Fibroblast of lung (primary cell): Measurements from ENCODE around the gene OGFR. TPM values are rescaled to one million over a fixed set of nuclear protein-coding genes. Genes with fewer than 3 reads are reported as not detected.

Experiments used
- DNase-seq, 2 donors: peaks; one replicate each; pipeline versions ENCODE4 v3.0.0 to v3.0.0-alpha.2; 2010; ENCODE audit warnings: low read depth in 2 of 2
- H2AFZ ChIP-seq: 2 replicates; pipeline ENCODE4 v1.5.1; 2012; ENCODE audit warnings: low read length, control low read depth, inconsistent platforms
- H3K27ac ChIP-seq: 2 replicates; pipeline ENCODE4 v1.5.1; 2011; ENCODE audit warnings: low read length, control low read depth; ENCODE audit not compliant: insufficient read depth
- H3K27me3 ChIP-seq: 2 replicates; pipeline ENCODE4 v1.5.1; 2011; ENCODE audit warnings: mild to moderate bottlenecking, low read length; ENCODE audit not compliant: control insufficient read depth, insufficient read depth
- H3K36me3 ChIP-seq: 2 replicates; pipeline ENCODE4 v1.5.1; 2011; ENCODE audit warnings: low read length; ENCODE audit not compliant: control insufficient read depth, insufficient read depth
- H3K4me1 ChIP-seq: 2 replicates; pipeline ENCODE4 v1.5.1; 2011; ENCODE audit warnings: low read length; ENCODE audit not compliant: control insufficient read depth, insufficient read depth; ENCODE audit errors: extremely low read depth
- H3K4me2 ChIP-seq: 2 replicates; pipeline ENCODE4 v1.5.1; 2011; ENCODE audit warnings: low read length, control low read depth; ENCODE audit not compliant: insufficient read depth; ENCODE audit errors: extremely low read depth
- H3K4me3 ChIP-seq, 4 experiments: fragments of 200-600 bp in 1 of 4; sonication (generic) in 1 of 4; replicated peaks in 1 of 4; 2 replicates each; pipeline ENCODE4 v1.5.1; 2011 to 2016; ENCODE audit warnings: low read length in 4 of 4, low read depth in 3 of 4, mild to moderate bottlenecking in 3 of 4, control low read depth in 2 of 4, inconsistent platforms in 1 of 4, mixed read lengths in 1 of 4; ENCODE audit not compliant: insufficient read depth in 1 of 4; ENCODE audit errors: control extremely low read depth in 1 of 4
- H3K79me2 ChIP-seq: 2 replicates; pipeline ENCODE4 v1.5.1; 2012; ENCODE audit warnings: mild to moderate bottlenecking, low read length, inconsistent platforms; ENCODE audit not compliant: control insufficient read depth, insufficient read depth
- H3K9ac ChIP-seq: 2 replicates; pipeline ENCODE4 v1.5.1; 2011; ENCODE audit warnings: mild to moderate bottlenecking, low read length, control low read depth; ENCODE audit not compliant: insufficient read depth
- H3K9me3 ChIP-seq: 2 replicates; pipeline ENCODE4 v1.5.1; 2012; ENCODE audit warnings: low read depth, low read length; ENCODE audit not compliant: control insufficient read depth, insufficient read depth
- H4K20me1 ChIP-seq: 2 replicates; pipeline ENCODE4 v1.5.1; 2011; ENCODE audit warnings: low read length; ENCODE audit not compliant: control insufficient read depth, insufficient read depth; ENCODE audit errors: extremely low read depth
- CTCF ChIP-seq, 2 donors: IDR thresholded peaks in 1 of 2; conservative IDR thresholded peaks in 1 of 2; 1 replicate in 1 of 2; 2 replicates in 1 of 2; pipeline ENCODE4 v1.5.1; 2011 to 2012; ENCODE audit warnings: low read length in 2 of 2, control low read depth in 1 of 2, inconsistent platforms in 1 of 2, low read depth in 1 of 2, mild to moderate bottlenecking in 1 of 2
- EZH2 ChIP-seq: IDR thresholded peaks from 2 replicates; pipeline ENCODE4 v1.5.1; 2012; ENCODE audit warnings: low read length, control low read depth, mild to moderate bottlenecking; ENCODE audit errors: missing control alignments
- polyA plus RNA-seq, 2 donors: library from polyadenylated mRNA; depleted of rRNA in 1 of 2; stranded (reverse) in 1 of 2; unstranded in 1 of 2; fragments of >200 nt; gene quantifications; 2 replicates each; pipeline ENCODE4 v1.2.1, GENCODE V29; 2011 to 2012; ENCODE audit warnings: missing spikeins in 1 of 2
- total RNA-seq: library from RNA; depleted of rRNA; stranded (reverse); fragments of >200 nt; gene quantifications from 2 replicates; pipeline ENCODE4 v1.2.1, GENCODE V29; 2014

Gene OGFR
- total and polyA plus RNA-seq, 2 donors (not counting 1 experiment from before 2014, with no cell fraction given): 19.7 to 34.0 TPM

GRCh38 chr20:62802026-62802712 lies 2.5 kb upstream of the OGFR start:
- no peak for TF ChIP-seq EZH2
- no peak for TF ChIP-seq CTCF (conservative IDR thresholded peaks at IDR 0.05 in 1 of 2, IDR thresholded peaks at IDR 0.05 in 1 of 2; ENCODE audit: low read depth in 1 of 2, low read length in 2 of 2)
- no peak overlapping the region for H3K9ac ChIP-seq
- DNase-seq: no peak
- no peaks in the 10 kb centered on the region for H3K9me3 ChIP-seq
- no peak overlapping the region for H3K27ac ChIP-seq
- no peaks in the 10 kb centered on the region for H3K4me1 ChIP-seq
- H3K79me2 ChIP-seq: peaks cover 24% of the 10 kb centered on the region
- peaks cover 23% of the 10 kb centered on the region for H3K36me3 ChIP-seq
- no peaks in the 10 kb centered on the region for H4K20me1 ChIP-seq
- no peaks in the 10 kb centered on the region for H3K27me3 ChIP-seq
- no peak overlapping the region for H3K4me3 ChIP-seq
- H2AFZ ChIP-seq: no peak overlapping the region
- no peak overlapping the region for H3K4me2 ChIP-seq

GRCh38 chr20:62804021-62804626 lies 511 bp upstream of the OGFR start:
- DNase-seq: no peak
- Histone ChIP-seq H3K4me1 (no peaks in the 10 kb centered on the region), H3K36me3 (peaks cover 26% of the 10 kb centered on the region), H3K79me2 (peaks cover 26% of the 10 kb centered on the region), H4K20me1 (no peaks in the 10 kb centered on the region), H3K9ac (no peak overlapping the region), H3K4me2 (peak overlapping the region; percentile 66), H3K9me3 (no peaks in the 10 kb centered on the region), H2AFZ (peak overlapping the region; percentile 26), H3K27me3 (no peaks in the 10 kb centered on the region), H3K4me3 (peak overlapping the region in 3 of 4 experiments; percentile 30 to 81 (median 32)), H3K27ac (no peak overlapping the region)
- TF ChIP-seq CTCF (conservative IDR thresholded peaks at IDR 0.05 in 1 of 2, IDR thresholded peaks at IDR 0.05 in 1 of 2; ENCODE audit: low read depth in 1 of 2, low read length in 2 of 2) (no peak), EZH2 (no peak)

GRCh38 chr20:62805155-62805710 lies 598 bp downstream of the OGFR start:
- peak overlapping the region; percentile 80 for H3K9ac ChIP-seq
- H3K9me3 ChIP-seq: no peaks in the 10 kb centered on the region
- H4K20me1 ChIP-seq: no peaks in the 10 kb centered on the region
- DNase-seq: no peak
- peak overlapping the region; percentile 88 for H3K4me2 ChIP-seq
- peaks cover 26% of the 10 kb centered on the region for H3K79me2 ChIP-seq
- H3K27ac ChIP-seq: peak overlapping the region; percentile 77
- H3K36me3 ChIP-seq: peaks cover 27% of the 10 kb centered on the region
- H3K4me3 ChIP-seq: peak overlapping the region; percentile 66 to 86 (median 80)
- H2AFZ ChIP-seq: no peak overlapping the region
- H3K27me3 ChIP-seq: no peaks in the 10 kb centered on the region
- peak in 1 of 2 donors; percentile 11 for TF ChIP-seq CTCF (conservative IDR thresholded peaks at IDR 0.05 in 1 of 2, IDR thresholded peaks at IDR 0.05 in 1 of 2; ENCODE audit: low read depth in 1 of 2, low read length in 2 of 2)
- no peak for TF ChIP-seq EZH2
- no peaks in the 10 kb centered on the region for H3K4me1 ChIP-seq
